GM21576 (cell line): ENCODE results near the gene VPS4B.

Source experiments
- ATAC-seq: cut with Tn5 transposase; IDR thresholded peaks from one replicate; pipeline ENCODE4 v1.9.1; 2021; ENCODE audit warnings: mild to moderate bottlenecking, moderate library complexity; ENCODE audit not compliant: unreplicated experiment

Gene VPS4B

DNA sequence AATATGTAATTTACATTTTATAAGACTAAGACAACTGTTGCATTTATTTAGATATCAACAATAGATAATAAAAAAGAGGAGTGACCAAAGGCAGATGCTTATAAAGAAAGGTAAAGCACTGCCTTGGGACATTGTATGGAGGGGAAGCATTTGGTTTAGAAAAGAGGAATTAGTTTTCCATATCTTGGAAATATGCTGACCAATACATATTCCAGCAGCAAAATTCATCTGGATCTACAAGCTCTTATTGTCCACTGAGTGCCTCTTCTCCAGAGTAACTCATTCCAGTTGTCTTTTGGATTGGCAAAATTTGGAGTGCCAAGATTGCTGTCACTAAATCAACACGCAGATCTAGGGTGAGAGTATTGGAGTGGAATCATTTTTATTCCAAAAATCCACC is 8.9 kb upstream of the VPS4B start:
- no peak for ATAC-seq

DNA sequence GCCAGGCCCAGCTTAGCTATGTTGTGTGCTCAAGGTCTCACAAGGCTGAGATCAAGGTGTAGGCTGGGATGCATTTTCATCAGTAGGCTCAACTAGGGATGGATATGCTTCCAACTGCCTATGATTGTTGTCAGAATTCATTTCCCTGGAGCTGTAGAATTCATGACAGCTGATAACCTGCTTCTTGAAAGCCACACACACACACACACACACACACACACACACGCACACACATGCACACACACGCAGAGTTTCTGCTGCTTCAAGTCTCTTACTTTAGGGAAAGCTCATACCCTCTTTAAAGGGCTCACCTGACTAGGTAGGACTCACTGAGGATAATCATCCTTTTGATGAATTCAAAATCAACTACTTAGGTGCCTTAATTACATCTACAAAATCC is 8.2 kb upstream of the VPS4B start:
- ATAC-seq = no peak

GRCh38 chr18:63427558-63427957 is 5.3 kb upstream of the VPS4B start:
- ATAC-seq = no peak

DNA sequence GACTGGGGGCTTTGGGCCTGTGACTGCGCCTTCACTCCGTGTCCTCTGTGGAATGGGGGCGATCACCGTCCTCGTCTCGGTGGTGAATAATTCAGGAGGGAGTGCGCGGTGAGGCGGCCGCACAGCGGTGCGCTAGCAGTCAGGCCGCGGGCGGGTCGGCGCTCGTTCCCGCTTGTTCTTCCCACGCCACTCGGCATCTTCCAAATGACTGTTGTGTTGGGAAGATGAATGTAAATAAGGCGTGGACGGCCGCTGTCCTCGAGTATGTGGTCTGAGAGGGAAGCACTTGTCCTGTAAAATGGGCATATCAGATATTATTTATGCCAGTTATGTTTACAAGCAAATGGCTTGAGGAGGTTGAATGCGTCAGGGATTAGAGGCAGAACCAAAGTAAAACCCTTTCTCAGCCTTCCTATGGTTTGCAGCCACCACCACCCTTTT is 608 bp upstream of the VPS4B start:
- ATAC-seq = peak; percentile 24

GRCh38 chr18:63421514-63421913 is 762 bp downstream of the VPS4B start:
- ATAC-seq = no peak

- no peak for ATAC-seq
These were observed 9.3 kb downstream of the VPS4B start for GRCh38 chr18:63412953-63413352.

GRCh38 chr18:63410792-63411191 is 11.5 kb downstream of the VPS4B start:
- no peak for ATAC-seq

GRCh38 chr18:63409301-63409700 is 13.0 kb downstream of the VPS4B start:
- ATAC-seq = no peak

DNA sequence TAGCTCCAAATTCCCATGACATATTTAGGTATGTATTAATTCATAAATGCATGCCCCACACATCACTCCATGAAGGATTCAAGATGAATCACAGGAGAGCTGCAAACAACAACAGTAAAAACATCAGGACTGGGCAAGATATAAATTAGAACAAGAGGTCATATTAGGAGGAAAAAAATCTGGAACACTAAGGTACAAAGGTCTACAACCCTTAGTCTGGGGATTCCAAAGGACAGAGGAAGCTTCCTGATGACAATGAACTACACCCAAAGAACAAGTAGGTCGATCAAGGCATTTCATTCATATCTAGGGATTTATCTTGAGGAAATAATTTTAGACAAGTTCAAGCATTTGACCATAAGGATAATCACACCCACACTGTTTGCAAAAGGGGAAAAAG is 14.5 kb downstream of the VPS4B start:
- ATAC-seq = no peak

- no peak for ATAC-seq
These were observed 16.3 kb downstream of the VPS4B start for GRCh38 chr18:63405986-63406385.

GRCh38 chr18:63402246-63403162 is 19.8 kb downstream of the VPS4B start:
- ATAC-seq = no peak

DNA sequence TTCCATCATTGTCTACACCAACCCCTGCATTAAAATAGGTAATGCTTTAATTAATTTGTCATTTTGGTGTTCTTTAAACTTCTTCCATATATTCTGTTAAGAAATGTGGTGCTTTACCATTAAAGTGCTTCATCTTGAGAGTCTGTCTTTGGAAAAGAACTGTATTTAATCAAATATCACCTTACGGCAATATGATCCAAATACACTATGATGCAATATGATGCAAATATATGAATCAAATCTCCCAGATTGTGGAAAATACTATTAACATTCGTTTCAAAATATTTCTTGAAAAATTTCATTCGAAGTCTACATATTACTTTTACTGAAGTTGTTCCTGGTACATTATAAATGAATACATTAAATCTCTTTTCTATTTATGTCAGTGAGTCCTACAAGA is 23.0 kb downstream of the VPS4B start:
- ATAC-seq = no peak

GRCh38 chr18:63397349-63397748 is 24.9 kb downstream of the VPS4B start:
- no peak for ATAC-seq

GRCh38 chr18:63395503-63395902 is 26.8 kb downstream of the VPS4B start:
- ATAC-seq = no peak

DNA sequence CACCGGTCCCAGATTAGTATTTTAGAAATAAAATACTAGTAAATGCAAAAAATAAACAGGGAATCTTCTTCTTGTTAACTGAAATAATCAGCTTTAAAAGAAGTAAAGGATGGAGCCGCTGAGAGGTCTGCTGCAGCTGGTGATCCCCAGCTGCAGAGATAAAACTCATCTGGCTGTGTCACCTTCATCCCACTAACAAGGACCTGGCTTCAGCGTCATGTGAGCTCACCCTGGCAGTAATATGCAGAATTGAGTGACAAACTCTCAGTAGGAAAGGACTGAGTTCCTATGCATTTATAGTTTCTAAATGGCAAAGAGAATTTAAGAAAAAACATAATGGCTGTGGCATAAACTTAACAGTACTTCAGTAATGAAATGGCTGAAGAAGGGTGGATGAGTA is 27.3 kb downstream of the VPS4B start:
- no peak for ATAC-seq

DNA sequence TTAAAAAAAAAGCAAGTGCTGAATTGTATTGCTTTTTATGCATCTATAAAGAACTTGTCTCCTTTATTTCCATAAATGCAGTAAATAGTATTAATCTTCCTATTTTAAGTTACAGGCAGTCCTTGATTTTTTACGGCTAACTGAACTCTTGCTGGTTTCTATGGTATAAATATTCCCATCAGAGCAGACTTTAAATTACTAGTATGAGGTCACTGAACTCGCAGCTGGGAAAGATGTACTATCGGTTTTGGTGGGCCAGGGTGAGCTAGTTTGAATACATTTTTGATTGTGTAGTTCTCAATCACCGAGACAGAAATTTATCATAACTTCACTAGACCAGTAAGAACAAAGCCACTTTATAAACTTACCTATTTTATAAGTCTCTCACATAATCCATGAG is 34.4 kb downstream of the VPS4B start:
- ATAC-seq = no peak

- ATAC-seq = no peak
These were observed 39.4 kb downstream of the VPS4B start for GRCh38 chr18:63382843-63383242.

- no peak for ATAC-seq
These were observed 42.7 kb downstream of the VPS4B start for GRCh38 chr18:63379639-63379962.

GRCh38 chr18:63378919-63379638 is 43.2 kb downstream of the VPS4B start:
- peak; percentile 64 for ATAC-seq

DNA sequence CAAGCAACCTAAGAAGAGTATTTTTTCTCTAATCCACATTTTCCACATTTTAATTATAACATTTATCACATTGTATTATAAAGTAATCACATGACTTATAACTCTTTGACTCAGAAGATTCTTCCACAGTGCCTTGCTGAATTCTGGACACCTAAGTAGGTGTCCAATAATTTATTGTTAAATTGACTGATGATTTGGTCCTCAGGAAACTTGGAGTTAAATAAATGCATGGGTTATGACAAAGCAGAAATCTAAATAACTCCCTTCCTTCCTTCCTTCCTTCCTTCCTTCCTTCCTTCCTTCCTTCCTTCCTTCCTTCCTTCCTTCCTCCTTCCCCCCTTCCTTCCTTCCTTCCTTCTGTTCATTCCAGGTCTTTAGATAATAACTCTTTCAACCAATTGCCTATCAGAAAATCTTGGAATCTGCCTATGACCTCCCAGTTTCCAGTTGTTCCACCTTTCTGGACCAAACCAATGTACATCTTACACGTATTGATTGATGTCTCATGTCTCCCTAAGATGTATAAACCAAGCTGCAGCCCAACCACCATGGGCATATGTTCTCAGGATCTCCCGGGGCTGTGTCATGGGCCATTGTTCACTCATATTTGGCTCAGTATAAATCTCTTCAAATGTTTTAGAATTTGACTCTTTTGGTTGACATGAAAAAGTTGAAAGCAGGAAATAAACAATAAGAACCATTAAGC is 44.8 kb downstream of the VPS4B start:
- ATAC-seq = no peak

GRCh38 chr18:63376538-63376937 is 45.7 kb downstream of the VPS4B start:
- ATAC-seq = no peak

DNA sequence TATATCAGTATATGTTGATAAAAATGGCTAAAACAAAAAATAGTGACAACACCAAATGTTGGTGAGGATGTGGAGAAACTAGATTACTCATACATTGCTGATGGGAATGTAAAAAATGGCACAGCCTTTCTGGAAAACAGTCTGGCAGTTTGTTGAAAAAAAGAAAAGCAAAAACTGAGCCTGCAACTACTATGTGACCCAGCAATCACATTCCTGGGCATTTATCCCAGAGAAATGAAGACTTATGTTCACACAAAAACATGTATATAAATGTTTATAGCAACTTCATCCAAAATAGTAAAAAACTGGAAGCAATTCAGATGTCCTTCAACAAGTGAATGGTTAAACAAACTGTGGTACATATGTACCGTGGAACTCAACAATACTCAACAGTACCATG is 47.7 kb downstream of the VPS4B start:
- no peak for ATAC-seq
